MCF 10A (cell line): ENCODE data around the gene UNC119B. TPM values are rescaled to one million over a fixed set of nuclear protein-coding genes. Genes with fewer than 3 reads are reported as not detected.

Experiments used
- BruUV-seq: library from RNA; stranded (reverse); fragments of 400-500 nt; replicated peaks from 2 replicates; lab custom pipeline; 2021; lab: Mats Ljungman, UMichigan
- CTCF ChIA-PET: fragments of 300-600 bp; sonication (Branson Sonifier 250); formaldehyde crosslinking; extraction: SDS; loops from one replicate; lab custom pipeline; 2021; ENCODE audit warnings: antibody characterized with exemption, inconsistent platforms; lab: Yijun Ruan, JAX
- POLR2A ChIA-PET: fragments of 300-600, 350-650 bp; sonication (Branson Sonifier 250); formaldehyde crosslinking; extraction: SDS; loops from one replicate; lab custom pipeline; 2020; ENCODE audit warnings: antibody characterized with exemption, inconsistent platforms; lab: Yijun Ruan, JAX
- DNase-seq: peaks from one replicate; pipeline ENCODE4 v3.0.0-alpha.2; 2018; ENCODE audit not compliant: unreplicated experiment
- H3K27ac Mint-ChIP-seq: one replicate; pipeline ENCODE4 v1.8.0; 2022; ENCODE audit warnings: mild to moderate bottlenecking, low read depth, mixed read lengths; ENCODE audit not compliant: unreplicated experiment
- H3K27me3 Mint-ChIP-seq: one replicate; pipeline ENCODE4 v1.8.0; 2022; ENCODE audit warnings: mixed read lengths; ENCODE audit not compliant: insufficient read depth, unreplicated experiment
- H3K36me3 Mint-ChIP-seq: one replicate; pipeline ENCODE4 v1.8.0; 2022; ENCODE audit warnings: mild to moderate bottlenecking, moderate library complexity, mixed read lengths; ENCODE audit not compliant: insufficient read depth, unreplicated experiment
- H3K4me1 Mint-ChIP-seq: one replicate; pipeline ENCODE4 v1.8.0; 2022; ENCODE audit warnings: mixed read lengths; ENCODE audit not compliant: insufficient read depth, unreplicated experiment
- H3K4me3 Mint-ChIP-seq: one replicate; pipeline ENCODE4 v1.8.0; 2022; ENCODE audit warnings: mild to moderate bottlenecking, moderate library complexity, mixed read lengths; ENCODE audit not compliant: unreplicated experiment
- H3K9me3 Mint-ChIP-seq: one replicate; pipeline ENCODE4 v1.8.0; 2022; ENCODE audit warnings: mixed read lengths; ENCODE audit not compliant: unreplicated experiment
- intact Hi-C: fragments of 100-400 bp; cut with micrococcal nuclease; formaldehyde crosslinking; loops from 2 replicates; pipeline ENCODE4 v1.14.1; 2022
- total RNA-seq: library from RNA; stranded (reverse); gene quantifications from 2 replicates; pipeline ENCODE4 v1.2.3, GENCODE V29; 2022
- TF ChIP-seq, protein P1 (sequence below): fragments of 200-600 bp; IDR thresholded peaks from one replicate; pipeline ENCODE4 v1.8.0; 2022; ENCODE audit warnings: antibody characterized with exemption, mild to moderate bottlenecking; ENCODE audit not compliant: unreplicated experiment

UNC119B gene
- total RNA-seq, 1 experiment from 2014 or later: 31.0 TPM

DNA sequence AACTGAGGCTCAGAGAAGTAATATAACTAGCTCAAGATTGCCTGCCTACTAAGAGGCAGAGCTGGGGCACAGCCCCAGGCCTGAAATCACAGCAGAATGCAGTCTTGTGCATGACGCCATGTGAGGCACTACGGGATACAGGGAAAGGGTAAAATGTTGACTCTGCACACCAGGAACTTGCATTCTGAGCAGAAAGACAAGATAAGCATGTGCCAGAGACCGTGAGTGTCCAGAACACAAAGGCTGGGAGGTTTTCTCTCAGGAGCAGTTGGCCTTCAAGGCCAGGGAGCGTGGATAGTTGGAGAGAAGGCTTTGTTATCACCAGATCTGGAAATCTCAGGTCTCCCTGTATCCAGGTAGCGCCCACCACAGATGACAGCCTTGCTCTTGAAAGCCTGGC lies 46.5 kb upstream of the UNC119B start:
- Mint-ChIP-seq H3K9me3 (no peaks in the 10 kb centered on the region), H3K4me1 (no peaks in the 10 kb centered on the region), H3K36me3 (no peaks in the 10 kb centered on the region), H3K27ac (no peak overlapping the region), H3K27me3 (no peaks in the 10 kb centered on the region), H3K4me3 (no peak overlapping the region)
- TF ChIP-seq, protein P1, sequence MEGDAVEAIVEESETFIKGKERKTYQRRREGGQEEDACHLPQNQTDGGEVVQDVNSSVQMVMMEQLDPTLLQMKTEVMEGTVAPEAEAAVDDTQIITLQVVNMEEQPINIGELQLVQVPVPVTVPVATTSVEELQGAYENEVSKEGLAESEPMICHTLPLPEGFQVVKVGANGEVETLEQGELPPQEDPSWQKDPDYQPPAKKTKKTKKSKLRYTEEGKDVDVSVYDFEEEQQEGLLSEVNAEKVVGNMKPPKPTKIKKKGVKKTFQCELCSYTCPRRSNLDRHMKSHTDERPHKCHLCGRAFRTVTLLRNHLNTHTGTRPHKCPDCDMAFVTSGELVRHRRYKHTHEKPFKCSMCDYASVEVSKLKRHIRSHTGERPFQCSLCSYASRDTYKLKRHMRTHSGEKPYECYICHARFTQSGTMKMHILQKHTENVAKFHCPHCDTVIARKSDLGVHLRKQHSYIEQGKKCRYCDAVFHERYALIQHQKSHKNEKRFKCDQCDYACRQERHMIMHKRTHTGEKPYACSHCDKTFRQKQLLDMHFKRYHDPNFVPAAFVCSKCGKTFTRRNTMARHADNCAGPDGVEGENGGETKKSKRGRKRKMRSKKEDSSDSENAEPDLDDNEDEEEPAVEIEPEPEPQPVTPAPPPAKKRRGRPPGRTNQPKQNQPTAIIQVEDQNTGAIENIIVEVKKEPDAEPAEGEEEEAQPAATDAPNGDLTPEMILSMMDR: no peak
- no TSS peak for BruUV-seq
- CTCF ChIA-PET: interaction anchor here (0.8 to 1.4 kb wide), 2 partner anchors 15 to 17 kb away, joined by 3 to 4 read pairs; no protein-coding TSS in a partner anchor
- POLR2A ChIA-PET: interaction anchor here (0.6 kb wide), 1 partner anchor 11 kb away, joined by 3 read pairs; no protein-coding TSS in a partner anchor
- DNase-seq: no peak
- intact Hi-C loops: no loop called here

DNA sequence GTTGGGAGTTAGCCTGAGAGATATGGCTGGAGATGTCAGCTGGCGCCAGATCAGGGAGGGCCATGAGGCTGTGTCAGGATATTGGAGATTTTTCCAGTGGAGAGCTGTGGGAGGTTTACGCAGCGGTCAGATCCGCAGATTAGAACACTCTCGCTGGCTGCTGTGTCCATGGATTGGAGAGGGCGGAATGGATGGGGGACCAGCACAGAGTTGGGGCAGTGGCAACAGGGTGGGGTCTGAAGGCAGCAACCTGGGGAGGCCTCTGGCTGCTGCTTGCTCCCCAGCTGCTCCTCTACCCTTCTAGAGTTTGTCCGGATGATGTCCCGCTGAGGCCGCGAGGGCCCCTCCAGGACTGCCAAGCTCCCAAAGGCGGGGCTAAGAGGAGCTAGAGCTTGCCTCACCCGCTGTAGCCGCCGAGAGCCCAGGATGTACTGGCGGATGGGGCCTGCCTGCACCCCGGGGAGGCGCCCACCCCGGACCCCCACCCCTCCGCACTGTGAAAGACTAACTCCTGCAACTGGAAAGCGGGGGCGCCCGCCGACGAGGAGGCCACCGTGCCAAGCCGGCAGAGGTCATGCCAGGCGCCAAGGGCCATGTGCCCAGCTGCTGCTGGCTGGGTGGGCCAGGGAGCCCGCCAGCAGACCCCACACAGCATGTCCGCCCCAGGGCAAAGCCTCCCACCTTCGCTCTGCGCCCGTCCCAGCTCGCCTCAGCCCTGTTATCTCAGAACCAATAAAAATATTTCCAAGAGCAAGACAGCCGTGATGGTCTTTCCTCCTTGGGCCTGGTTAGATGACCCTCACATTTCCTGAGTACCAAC lies 43.5 kb upstream of the UNC119B start:
- DNase-seq: no peak
- Mint-ChIP-seq H3K4me3 (no peak overlapping the region), H3K9me3 (no peaks in the 10 kb centered on the region), H3K4me1 (no peaks in the 10 kb centered on the region), H3K27ac (no peak overlapping the region), H3K36me3 (no peaks in the 10 kb centered on the region), H3K27me3 (no peaks in the 10 kb centered on the region)
- TF ChIP-seq, protein P1: no peak
- no TSS peak for BruUV-seq
- intact Hi-C loops: no loop called here
- ChIA-PET CTCF (interaction anchor here (0.5 to 7.3 kb wide), 4 partner anchors 18 to 765 kb away, joined by 3 to 64 read pairs (median 4); no protein-coding TSS in a partner anchor), POLR2A (no interaction called here)

DNA sequence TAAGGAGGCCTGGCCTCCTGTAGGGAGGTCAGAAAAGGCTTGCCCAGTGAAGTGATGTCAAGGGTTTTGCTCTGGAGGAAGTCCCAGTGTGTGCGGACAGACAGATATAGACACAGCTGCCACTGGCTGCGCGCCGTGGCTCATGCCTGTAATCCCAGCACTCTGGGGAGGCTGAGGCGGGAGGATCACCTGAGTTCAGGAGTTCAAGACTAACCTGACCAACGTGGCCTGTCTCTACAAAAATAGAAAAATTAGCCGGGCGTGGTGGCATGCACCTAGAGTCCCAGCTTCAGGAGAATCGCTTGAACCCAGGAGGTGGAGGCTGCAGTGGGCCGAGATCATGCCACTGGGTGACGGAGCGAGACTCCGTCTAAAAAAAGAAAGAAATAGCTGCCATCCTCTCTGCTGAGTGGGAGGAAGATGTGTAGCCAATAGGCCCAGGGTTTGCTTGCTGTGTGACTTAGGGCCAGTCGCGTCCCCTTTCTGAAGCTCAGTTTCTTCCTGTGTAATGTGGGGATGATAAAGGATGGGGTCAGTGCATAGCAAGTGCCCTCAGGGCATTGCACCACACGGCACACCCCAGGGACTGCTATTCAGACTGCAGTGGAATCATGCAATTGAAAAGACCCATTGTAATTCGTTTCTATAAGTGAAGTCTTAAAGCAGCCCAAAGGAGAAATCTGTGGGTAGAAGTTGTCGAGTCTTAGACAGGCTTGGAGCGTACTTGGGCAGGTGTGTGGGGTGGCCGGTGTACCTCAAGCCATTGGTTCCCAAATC lies 42.0 kb upstream of the UNC119B start:
- intact Hi-C loops: no loop called here
- TF ChIP-seq, protein P1: no peak
- Mint-ChIP-seq H3K27ac (no peak overlapping the region), H3K4me1 (no peaks in the 10 kb centered on the region), H3K36me3 (no peaks in the 10 kb centered on the region), H3K4me3 (no peak overlapping the region), H3K27me3 (no peaks in the 10 kb centered on the region), H3K9me3 (no peaks in the 10 kb centered on the region)
- ChIA-PET CTCF (interaction anchor here (0.6 to 7.3 kb wide), 2 partner anchors 20 to 85 kb away, joined by 3 to 64 read pairs; no protein-coding TSS in a partner anchor), POLR2A (interaction anchor here (0.6 kb wide), 1 partner anchor 46 kb away, joined by 3 read pairs; no protein-coding TSS in a partner anchor)
- no peak for DNase-seq
- BruUV-seq: no TSS peak
